ENCODE measurements around the gene TIAM2.

TIAM2 gene

GRCh38 chr6:155106456-155107115, 111.5 kb downstream of the TIAM2 start:
- DNase-seq (ENCODE audit: extremely low spot score), result no peak
- POLR2A ChIA-PET, result no interaction called here
- CTCF ChIA-PET, result no interaction called here
- TF ChIP-seq TARDBP (IDR thresholded peaks at IDR 0.05) (no peak), SP1 (IDR thresholded peaks at IDR 0.05) (no peak), FOXM1 (IDR thresholded peaks at IDR 0.05; ENCODE audit: borderline replicate concordance) (no peak), PKNOX1 (IDR thresholded peaks at IDR 0.05) (no peak), BHLHE40 (IDR thresholded peaks at IDR 0.05; ENCODE audit: borderline replicate concordance) (no peak), ARNT (IDR thresholded peaks at IDR 0.05) (no peak), ZNF384 (IDR thresholded peaks at IDR 0.05) (no peak), FOXK2 (IDR thresholded peaks at IDR 0.05) (no peak), CTBP1 (IDR thresholded peaks at IDR 0.05; ENCODE audit: borderline replicate concordance) (no peak)

- ChIA-PET CTCF (no interaction called here), POLR2A (interaction anchor here (0.6 kb wide), 1 partner anchor 207 kb away, joined by 3 read pairs; the partner anchor contains the start of gene TFB1M)
- TF ChIP-seq FOXK2 (IDR thresholded peaks at IDR 0.05) (no peak), ZNF384 (IDR thresholded peaks at IDR 0.05) (no peak), SUZ12 (IDR thresholded peaks at IDR 0.05) (no peak), HDGF (IDR thresholded peaks at IDR 0.05; ENCODE audit: borderline replicate concordance) (no peak), NFRKB (IDR thresholded peaks at IDR 0.05) (no peak)
- DNase-seq (ENCODE audit: extremely low spot score), result no peak
Observed at GRCh38 chr6:155107432-155108069, 112.4 kb downstream of the TIAM2 start.

- DNase-seq (ENCODE audit: extremely low spot score), result no peak
- ChIA-PET POLR2A (interaction anchor here (0.6 kb wide), 1 partner anchor 206 kb away, joined by 3 read pairs; the partner anchor contains the start of gene TFB1M), CTCF (no interaction called here)
- TF ChIP-seq SP1 (IDR thresholded peaks at IDR 0.05) (no peak), NFRKB (IDR thresholded peaks at IDR 0.05) (no peak), CTBP1 (IDR thresholded peaks at IDR 0.05; ENCODE audit: borderline replicate concordance) (no peak), FOXK2 (IDR thresholded peaks at IDR 0.05) (no peak), TARDBP (IDR thresholded peaks at IDR 0.05) (no peak), FOXM1 (IDR thresholded peaks at IDR 0.05; ENCODE audit: borderline replicate concordance) (no peak), HDGF (IDR thresholded peaks at IDR 0.05; ENCODE audit: borderline replicate concordance) (no peak), PKNOX1 (IDR thresholded peaks at IDR 0.05) (no peak), L3MBTL2 (conservative IDR thresholded peaks at IDR 0.05) (no peak), FOXA1 (IDR thresholded peaks at IDR 0.05) (no peak), BHLHE40 (IDR thresholded peaks at IDR 0.05; ENCODE audit: borderline replicate concordance) (no peak), SUZ12 (IDR thresholded peaks at IDR 0.05) (no peak), ZNF384 (IDR thresholded peaks at IDR 0.05) (no peak), LEF1 (IDR thresholded peaks at IDR 0.05; ENCODE audit: borderline replicate concordance) (no peak), ARNT (IDR thresholded peaks at IDR 0.05) (no peak), ELF4 (IDR thresholded peaks at IDR 0.05) (no peak)
Observed at GRCh38 chr6:155108070-155108820, 113.1 kb downstream of the TIAM2 start.

- TF ChIP-seq ELF4 (IDR thresholded peaks at IDR 0.05), result no peak
- CTCF ChIA-PET, result no interaction called here
- POLR2A ChIA-PET, result no interaction called here
- DNase-seq (ENCODE audit: extremely low spot score), result no peak
Observed at GRCh38 chr6:155110721-155111120, 115.6 kb downstream of the TIAM2 start.

GRCh38 chr6:155112757-155113156, 117.6 kb downstream of the TIAM2 start:
- ChIA-PET POLR2A (no interaction called here), CTCF (no interaction called here)
- DNase-seq (ENCODE audit: extremely low spot score), result no peak
- TF ChIP-seq ELF4 (IDR thresholded peaks at IDR 0.05), result no peak
- no peak for TF ChIP-seq ZNF384 (IDR thresholded peaks at IDR 0.05)
- no peak for TF ChIP-seq FOXA1 (IDR thresholded peaks at IDR 0.05)

GRCh38 chr6:155115893-155116570, 120.9 kb downstream of the TIAM2 start:
- ChIA-PET POLR2A (no interaction called here), CTCF (interaction anchor here (0.7 kb wide), 1 partner anchor 1302 kb away, joined by 3 read pairs; no protein-coding TSS in a partner anchor)
- no peak for DNase-seq (ENCODE audit: extremely low spot score)
- TF ChIP-seq SP1 (IDR thresholded peaks at IDR 0.05) (no peak), SUZ12 (IDR thresholded peaks at IDR 0.05) (no peak), CTBP1 (IDR thresholded peaks at IDR 0.05; ENCODE audit: borderline replicate concordance) (no peak), LEF1 (IDR thresholded peaks at IDR 0.05; ENCODE audit: borderline replicate concordance) (no peak), NFRKB (IDR thresholded peaks at IDR 0.05) (no peak)

GRCh38 chr6:155116571-155116910, 121.4 kb downstream of the TIAM2 start:
- TF ChIP-seq L3MBTL2 (conservative IDR thresholded peaks at IDR 0.05), result no peak
- no peak for TF ChIP-seq NFRKB (IDR thresholded peaks at IDR 0.05)
- CTCF ChIA-PET, result interaction anchor here (0.7 kb wide), 1 partner anchor 1303 kb away, joined by 3 read pairs; no protein-coding TSS in a partner anchor
- POLR2A ChIA-PET, result no interaction called here
- no peak for DNase-seq (ENCODE audit: extremely low spot score)

Measured in HEK293T (cell line).